Neuronal stem cell (in vitro differentiated cells): ENCODE results near the gene DUSP9.
A peak's percentile ranks its signal among the peaks of the same experiment; 100 is the strongest.

ENCODE experiments used
- DNase-seq: peaks from one replicate; pipeline ENCODE4 v3.0.0-alpha.2; 2013; ENCODE audit warnings: low spot score
- H2AFZ ChIP-seq: one replicate; pipeline ENCODE4 v1.6.1; 2013; ENCODE audit warnings: mild to moderate bottlenecking, low read length, inconsistent platforms
- H2AK5ac ChIP-seq: 2 replicates; pipeline ENCODE4 v1.6.1; 2013; ENCODE audit warnings: low read depth, mild to moderate bottlenecking, inconsistent platforms, low read length, moderate library complexity, mixed read lengths
- H2BK120ac ChIP-seq: 2 replicates; pipeline ENCODE4 v1.6.1; 2013; ENCODE audit warnings: low read depth, mild to moderate bottlenecking, inconsistent platforms, low read length, moderate library complexity, mixed read lengths
- H2BK12ac ChIP-seq: one replicate; pipeline ENCODE4 v1.6.1; 2013; ENCODE audit warnings: low read length, inconsistent platforms
- H2BK15ac ChIP-seq: 2 replicates; pipeline ENCODE4 v1.6.1; 2013; ENCODE audit warnings: mild to moderate bottlenecking, low read length, inconsistent platforms, mixed read lengths
- H2BK5ac ChIP-seq: one replicate; pipeline ENCODE4 v1.6.1; 2013; ENCODE audit warnings: inconsistent platforms, mild to moderate bottlenecking, low read length, moderate library complexity
- H3K14ac ChIP-seq: one replicate; pipeline ENCODE4 v1.6.1; 2013; ENCODE audit warnings: low read length, inconsistent platforms
- H3K18ac ChIP-seq: 2 replicates; pipeline ENCODE4 v1.6.1; 2013; ENCODE audit warnings: low read length, inconsistent platforms
- H3K23ac ChIP-seq: 2 replicates; pipeline ENCODE4 v1.6.1; 2013; ENCODE audit warnings: low read depth, mild to moderate bottlenecking, mixed read lengths, low read length, inconsistent platforms; ENCODE audit not compliant: poor library complexity
- H3K27ac ChIP-seq: replicated peaks from 3 replicates; pipeline ENCODE4 v1.5.1; 2013; ENCODE audit warnings: low read length, inconsistent platforms
- H3K27me3 ChIP-seq, 3 experiments: 2 replicates each; pipeline ENCODE4 v1.6.1; 2013; ENCODE audit warnings: low read length in 3 of 3, mild to moderate bottlenecking in 2 of 3, inconsistent platforms in 1 of 3, low read depth in 1 of 3, mixed read lengths in 1 of 3, moderate library complexity in 1 of 3; ENCODE audit not compliant: control insufficient read depth in 3 of 3, insufficient read depth in 3 of 3
- H3K36me3 ChIP-seq, 2 donors: replicated peaks in 1 of 2; 2 replicates each; pipeline ENCODE4 v1.6.1; 2013; ENCODE audit warnings: low read length in 2 of 2; ENCODE audit not compliant: control insufficient read depth in 2 of 2, insufficient read depth in 2 of 2
- H3K4ac ChIP-seq: 2 replicates; pipeline ENCODE4 v1.6.1; 2013; ENCODE audit warnings: inconsistent platforms, mild to moderate bottlenecking, low read length, moderate library complexity
- H3K4me1 ChIP-seq, 2 donors: 1 replicate in 1 of 2; 2 replicates in 1 of 2; pipeline ENCODE4 v1.6.1; 2013; ENCODE audit warnings: low read length in 2 of 2, low read depth in 1 of 2; ENCODE audit not compliant: control insufficient read depth in 2 of 2, insufficient read depth in 1 of 2
- H3K4me2 ChIP-seq: one replicate; pipeline ENCODE4 v1.6.1; 2013; ENCODE audit warnings: mild to moderate bottlenecking, low read length, inconsistent platforms; ENCODE audit not compliant: insufficient read depth, poor library complexity, severe bottlenecking
- H3K4me3 ChIP-seq, 2 donors: 2 replicates each; pipeline ENCODE4 v1.5.1; 2013; ENCODE audit warnings: low read length in 2 of 2, mild to moderate bottlenecking in 2 of 2, inconsistent platforms in 1 of 2, moderate library complexity in 1 of 2
- H3K79me1 ChIP-seq: one replicate; pipeline ENCODE4 v1.6.1; 2013; ENCODE audit warnings: low read depth, mild to moderate bottlenecking, inconsistent platforms, low read length, moderate library complexity
- H3K9ac ChIP-seq: one replicate; pipeline ENCODE4 v1.6.1; 2013; ENCODE audit warnings: mild to moderate bottlenecking, low read depth, low read length, inconsistent platforms; ENCODE audit not compliant: poor library complexity
- H3K9me3 ChIP-seq, 2 donors: replicated peaks in 1 of 2; 2 replicates each; pipeline versions ENCODE3 to v1.6.1; 2013; ENCODE audit warnings: low read length in 2 of 2, mild to moderate bottlenecking in 2 of 2, inconsistent platforms in 1 of 2, low read depth in 1 of 2, mixed read lengths in 1 of 2, moderate library complexity in 1 of 2; ENCODE audit not compliant: control insufficient read depth in 2 of 2, insufficient read depth in 1 of 2
- H4K8ac ChIP-seq: one replicate; pipeline ENCODE4 v1.6.1; 2013; ENCODE audit warnings: low read depth, mild to moderate bottlenecking, inconsistent platforms, low read length, moderate library complexity
- H4K91ac ChIP-seq: one replicate; pipeline ENCODE4 v1.6.1; 2013; ENCODE audit warnings: low read length, low read depth, mild to moderate bottlenecking, inconsistent platforms; ENCODE audit not compliant: poor library complexity
- WGBS, 2 donors: extraction: QIAGEN DNeasy Blood & Tissue Kit; methylation state at CpG; one replicate each; pipeline ENCODE4 v1.1.7; 2013; ENCODE audit warnings: missing lambda C conversion rate in 2 of 2, mixed read lengths in 1 of 2; ENCODE audit not compliant: insufficient read length in 2 of 2, insufficient replicate concordance in 1 of 2; ENCODE audit errors: extremely low coverage in 2 of 2; 5-methylcytosine and 5-hydroxymethylcytosine counted together

Gene DUSP9

DNA sequence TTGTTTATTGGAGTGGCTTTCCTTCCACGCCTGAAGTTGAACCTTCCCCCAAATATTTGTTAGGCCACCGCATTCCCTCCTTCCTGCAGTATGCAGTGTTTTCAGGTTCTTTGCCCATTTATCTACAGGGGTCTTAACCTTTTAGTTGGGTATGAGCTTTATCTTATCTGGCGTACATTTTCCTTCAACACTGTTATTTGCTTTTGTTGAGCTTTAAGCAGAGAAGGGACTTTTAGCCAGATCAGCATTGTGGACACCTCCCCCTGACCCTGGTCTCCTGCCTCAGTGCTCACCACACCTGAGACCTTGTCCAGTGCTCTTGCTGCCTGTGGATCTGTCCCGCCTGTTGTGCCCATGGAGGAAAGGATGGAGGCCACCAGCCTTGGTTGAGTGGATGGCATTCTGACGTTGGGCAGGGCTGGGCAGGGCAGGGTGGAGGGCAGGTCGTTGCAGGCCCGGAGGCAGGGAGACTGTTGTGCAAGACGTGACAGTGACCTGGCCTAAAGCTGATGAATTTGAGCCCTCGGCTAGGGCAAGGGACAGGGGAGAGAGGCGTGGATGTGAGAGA, 998 bp upstream of the DUSP9 start:
- H3K4ac ChIP-seq: no peak overlapping the region
- WGBS, 2 donors: no CpG with 5 or more reads among the region's 10 CpGs
- H3K27me3 ChIP-seq: peaks cover 7 to 74% (median 64%) of the 10 kb centered on the region in 3 experiments
- H2BK5ac ChIP-seq: no peak overlapping the region
- no peak overlapping the region for H2AFZ ChIP-seq
- no peak overlapping the region for H2AK5ac ChIP-seq
- no peak overlapping the region for H3K14ac ChIP-seq
- no peak overlapping the region for H3K4me3 ChIP-seq
- H4K91ac ChIP-seq: no peak overlapping the region
- H2BK15ac ChIP-seq: no peak overlapping the region
- H3K36me3 ChIP-seq: no peaks in the 10 kb centered on the region
- no peak overlapping the region for H3K27ac ChIP-seq
- no peak overlapping the region for H3K4me2 ChIP-seq
- H3K23ac ChIP-seq: no peak overlapping the region
- no peak overlapping the region for H2BK120ac ChIP-seq
- H3K9me3 ChIP-seq: no peaks in the 10 kb centered on the region
- DNase-seq: no peak
- no peak overlapping the region for H3K18ac ChIP-seq
- H2BK12ac ChIP-seq: no peak overlapping the region
- no peaks in the 10 kb centered on the region for H3K79me1 ChIP-seq
- H4K8ac ChIP-seq: no peak overlapping the region
- H3K4me1 ChIP-seq: peaks cover 11 to 16% of the 10 kb centered on the region in 2 donors
- H3K9ac ChIP-seq: no peak overlapping the region

DNA sequence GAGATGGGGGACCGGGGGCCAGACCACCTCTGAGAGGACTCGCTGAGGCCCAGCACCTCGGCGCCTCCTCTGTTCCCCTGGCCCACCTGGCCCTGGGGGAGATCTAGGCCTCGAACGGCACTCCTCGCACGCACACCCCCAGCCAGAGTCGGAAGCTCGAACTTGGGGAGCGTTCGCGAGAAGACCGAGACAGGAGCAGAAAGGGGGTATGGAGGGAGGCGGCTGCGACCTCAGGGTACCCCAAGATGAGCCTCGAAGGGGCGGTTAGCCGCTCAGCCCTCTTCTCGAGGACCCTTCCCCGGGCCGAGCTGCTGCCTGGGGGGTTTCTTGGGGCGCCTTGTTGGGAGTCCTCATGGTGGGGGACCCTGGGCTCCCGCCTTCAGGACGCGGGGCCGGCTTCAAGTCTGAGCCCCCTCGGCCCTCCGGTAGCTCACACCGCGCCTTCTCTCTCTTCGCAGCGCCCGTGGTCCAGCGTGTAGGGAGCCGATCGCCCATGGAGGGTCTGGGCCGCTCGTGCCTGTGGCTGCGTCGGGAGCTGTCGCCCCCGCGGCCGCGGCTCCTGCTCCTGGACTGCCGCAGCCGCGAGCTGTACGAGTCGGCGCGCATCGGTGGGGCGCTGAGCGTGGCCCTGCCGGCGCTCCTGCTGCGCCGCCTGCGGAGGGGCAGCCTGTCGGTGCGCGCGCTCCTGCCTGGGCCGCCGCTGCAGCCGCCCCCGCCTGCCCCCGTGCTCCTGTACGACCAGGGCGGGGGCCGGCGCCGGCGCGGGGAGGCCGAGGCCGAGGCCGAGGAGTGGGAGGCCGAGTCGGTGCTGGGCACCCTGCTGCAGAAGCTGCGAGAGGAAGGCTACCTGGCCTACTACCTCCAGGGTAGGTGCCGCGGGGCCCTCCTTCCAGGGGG, 706 bp downstream of the DUSP9 start:
- no CpG with 5 or more reads among the region's 85 CpGs for WGBS, 2 donors
- Histone ChIP-seq H2BK5ac (no peak overlapping the region), H2BK120ac (no peak overlapping the region), H3K4me1 (peaks cover 3 to 7% of the 10 kb centered on the region in 2 donors), H3K18ac (peak overlapping the region; percentile 38), H3K14ac (no peak overlapping the region), H2AFZ (peak overlapping the region; percentile 59), H3K36me3 (no peaks in the 10 kb centered on the region), H4K8ac (no peak overlapping the region), H3K4me2 (peak overlapping the region; percentile 49), H3K9ac (peak overlapping the region; percentile 44), H3K23ac (no peak overlapping the region), H3K9me3 (no peaks in the 10 kb centered on the region), H2AK5ac (no peak overlapping the region), H3K27me3 (peaks cover 7 to 64% (median 62%) of the 10 kb centered on the region in 3 experiments), H3K79me1 (no peaks in the 10 kb centered on the region), H3K4ac (no peak overlapping the region), H2BK12ac (no peak overlapping the region), H3K27ac (no peak overlapping the region), H4K91ac (no peak overlapping the region), H3K4me3 (no peak overlapping the region), H2BK15ac (no peak overlapping the region)
- DNase-seq: no peak

DNA sequence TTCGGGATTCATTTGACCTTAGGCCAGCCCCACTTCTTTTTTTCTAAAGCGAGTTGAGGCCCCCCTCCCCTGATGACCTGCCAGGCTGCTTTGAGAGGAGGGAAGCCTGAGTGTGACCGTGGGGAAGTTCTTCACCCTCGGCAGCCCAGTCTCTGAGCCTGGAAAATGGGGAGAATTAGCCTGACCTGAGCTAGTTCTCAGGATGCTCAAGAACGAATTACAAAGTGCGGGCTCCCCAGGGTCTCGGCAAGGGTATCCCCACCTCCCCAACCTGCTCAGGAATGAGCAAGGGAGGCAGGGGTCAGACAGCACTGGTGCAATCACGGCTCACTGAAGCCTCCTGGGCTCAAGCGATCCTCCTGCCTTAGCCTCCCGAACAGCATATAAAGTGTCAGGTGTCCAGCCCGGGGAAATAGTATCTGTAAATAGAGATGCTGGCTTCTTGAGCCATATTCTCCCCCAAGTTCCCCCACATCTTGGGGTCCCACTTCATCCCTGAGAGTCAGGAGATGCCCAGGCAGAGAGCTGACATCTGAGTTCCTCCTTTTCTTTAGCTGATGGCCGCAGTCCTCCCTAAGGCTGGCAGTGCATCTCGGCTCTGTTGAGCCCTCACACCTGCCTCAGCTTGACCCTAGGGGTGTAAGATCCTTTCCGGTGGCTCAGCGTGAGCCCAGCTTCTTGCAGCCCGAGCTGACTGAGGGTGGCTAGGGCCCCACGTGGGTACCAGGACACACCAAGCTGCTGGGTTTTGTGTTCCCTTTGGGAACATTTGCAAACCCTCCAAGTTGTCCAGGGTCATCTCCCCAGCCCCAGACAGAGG, 1.6 kb downstream of the DUSP9 start:
- peaks cover 7 to 55% (median 53%) of the 10 kb centered on the region in 3 experiments for H3K27me3 ChIP-seq
- H3K79me1 ChIP-seq: no peaks in the 10 kb centered on the region
- no peak overlapping the region for H2BK15ac ChIP-seq
- H3K4me1 ChIP-seq: peaks cover 3 to 5% of the 10 kb centered on the region in 2 donors
- H2BK5ac ChIP-seq: no peak overlapping the region
- H3K23ac ChIP-seq: no peak overlapping the region
- no peak for DNase-seq
- H3K14ac ChIP-seq: no peak overlapping the region
- H3K9me3 ChIP-seq: peaks cover 0 to under 1% of the 10 kb centered on the region in 2 donors
- H2AFZ ChIP-seq: no peak overlapping the region
- no peak overlapping the region for H2AK5ac ChIP-seq
- WGBS, 2 donors: no CpG with 5 or more reads among the region's 17 CpGs
- H3K4me3 ChIP-seq: no peak overlapping the region
- no peak overlapping the region for H3K4me2 ChIP-seq
- no peak overlapping the region for H3K18ac ChIP-seq
- no peak overlapping the region for H2BK120ac ChIP-seq
- H4K91ac ChIP-seq: no peak overlapping the region
- no peaks in the 10 kb centered on the region for H3K36me3 ChIP-seq
- H2BK12ac ChIP-seq: no peak overlapping the region
- H4K8ac ChIP-seq: no peak overlapping the region
- H3K9ac ChIP-seq: no peak overlapping the region
- no peak overlapping the region for H3K27ac ChIP-seq
- H3K4ac ChIP-seq: no peak overlapping the region
